GM12878 (cell line): ENCODE data around the gene SMIM5. TPM values are rescaled to one million over a fixed set of nuclear protein-coding genes. Genes with fewer than 3 reads are reported as not detected.

Experiments
- ATAC-seq: fragments of 200-7000 bp; cut with Tn5 transposase; 3 replicates; pipeline ENCODE4 v1.9.1; 2020; ENCODE audit warnings: mild to moderate bottlenecking, moderate library complexity
- BruUV-seq: library from RNA; stranded (reverse); fragments of 400-500 nt; replicated peaks from 2 replicates; lab custom pipeline; 2021; lab: Mats Ljungman, UMichigan
- CTCF ChIA-PET: fragments of 300-600 bp; sonication (Branson Sonifier 250); formaldehyde crosslinking; extraction: SDS; loops from one replicate; lab custom pipeline; 2021; ENCODE audit warnings: inconsistent platforms; lab: Yijun Ruan, JAX
- POLR2A ChIA-PET: fragments of 350-600 bp; formaldehyde crosslinking; extraction: SDS; loops from one replicate; lab custom pipeline; 2021; ENCODE audit warnings: inconsistent platforms; lab: Charles Lee
- RAD21 ChIA-PET: fragments of 300-600 bp; sonication (Branson Sonifier 250); formaldehyde crosslinking; loops from one replicate; lab custom pipeline; 2023; ENCODE audit warnings: antibody characterized with exemption; ENCODE audit not compliant: unreplicated experiment; lab: Charles Lee
- SMC1A ChIA-PET: fragments of 300-600 bp; sonication (Branson Sonifier 250); formaldehyde crosslinking; loops from one replicate; lab custom pipeline; 2023; ENCODE audit not compliant: unreplicated experiment, uncharacterized antibody; lab: Charles Lee
- DNase-seq: peaks from one replicate; pipeline ENCODE4 v3.0.0-alpha.2; 2011; ENCODE audit warnings: low read depth, low spot score
- FAIRE-seq: peaks from 3 replicates; lab custom pipeline; 2011; peaks lifted over from hg19 to GRCh38; lab: Jason Lieb, UNC
- H2AFZ ChIP-seq: 2 replicates; pipeline ENCODE4 v1.6.0; 2011; ENCODE audit warnings: low read depth, low read length, control low read depth; ENCODE audit not compliant: control insufficient read depth
- H3K27ac ChIP-seq: 2 replicates; pipeline ENCODE4 v1.5.1; 2011; ENCODE audit warnings: control low read depth; ENCODE audit not compliant: control insufficient read depth, insufficient read depth
- H3K27me3 ChIP-seq, 2 experiments: replicated peaks in 1 of 2; 2 replicates each; pipeline versions ENCODE4 v1.6.0 to v1.6.1; 2011; ENCODE audit warnings: low read length in 1 of 2; ENCODE audit not compliant: control insufficient read depth in 2 of 2, insufficient read depth in 2 of 2
- H3K36me3 ChIP-seq, 2 experiments: 2 replicates each; pipeline ENCODE4 v1.5.1; 2011; ENCODE audit warnings: low read length in 1 of 2; ENCODE audit not compliant: control insufficient read depth in 2 of 2, insufficient read depth in 2 of 2
- H3K4me1 ChIP-seq: 2 replicates; pipeline ENCODE4 v1.6.1; 2011; ENCODE audit warnings: mild to moderate bottlenecking, low read length, moderate library complexity, mixed read lengths; ENCODE audit not compliant: control insufficient read depth, insufficient read depth
- H3K4me2 ChIP-seq: 2 replicates; pipeline ENCODE4 v1.6.0; 2011; ENCODE audit warnings: control low read depth; ENCODE audit not compliant: control insufficient read depth, insufficient read depth
- H3K4me3 ChIP-seq: fragments of 200-600 bp; sonication (generic); 2 replicates; pipeline ENCODE4 v1.5.1; 2016
- H3K79me2 ChIP-seq: 2 replicates; pipeline ENCODE4 v1.6.0; 2011; ENCODE audit warnings: low read length; ENCODE audit not compliant: control insufficient read depth, insufficient read depth
- H3K9ac ChIP-seq: 2 replicates; pipeline ENCODE4 v1.8.0; 2011; ENCODE audit warnings: low read length, control low read depth, mixed read lengths; ENCODE audit not compliant: control insufficient read depth, insufficient read depth
- H3K9me3 ChIP-seq: replicated peaks from 3 replicates; pipeline ENCODE4 v1.5.1; 2011; ENCODE audit warnings: mild to moderate bottlenecking, low read length; ENCODE audit not compliant: control insufficient read depth, insufficient read depth
- H4K20me1 ChIP-seq: 2 replicates; pipeline ENCODE4 v1.6.0; 2011; ENCODE audit not compliant: control insufficient read depth, insufficient read depth
- ASH2L ChIP-seq: fragments of 300-600, 200-600 bp; sonication (generic); IDR thresholded peaks from 2 replicates; pipeline ENCODE4 v1.6.1; 2017; ENCODE audit warnings: low read depth, mild to moderate bottlenecking, borderline replicate concordance
- IKZF2 ChIP-seq, 2 experiments: fragments of 450-650 bp; IDR thresholded peaks; 2 replicates each; pipeline ENCODE4 v1.6.1; 2017; ENCODE audit warnings: mild to moderate bottlenecking in 2 of 2, moderate library complexity in 2 of 2
- IRF4 ChIP-seq: IDR thresholded peaks from 2 replicates; pipeline ENCODE4 v1.6.1; 2011; ENCODE audit warnings: low read depth, low read length
- MYC ChIP-seq: IDR thresholded peaks from 2 replicates; pipeline ENCODE4 v1.6.1; 2011; ENCODE audit warnings: mild to moderate bottlenecking, low read length, moderate library complexity, inconsistent platforms; ENCODE audit not compliant: insufficient read depth, insufficient replicate concordance, insufficient read length, severe bottlenecking
- NR2F1 ChIP-seq: fragments of 450-650 bp; conservative IDR thresholded peaks from 2 replicates; pipeline ENCODE4 v1.6.1; 2017; ENCODE audit warnings: mild to moderate bottlenecking
- PML ChIP-seq: IDR thresholded peaks from 2 replicates; pipeline ENCODE4 v1.6.1; 2012; ENCODE audit warnings: low read length, inconsistent platforms
- SPI1 ChIP-seq: IDR thresholded peaks from 2 replicates; pipeline ENCODE4 v1.6.1; 2011; ENCODE audit warnings: low read depth, mild to moderate bottlenecking, low read length, moderate library complexity, borderline replicate concordance; ENCODE audit not compliant: insufficient read depth
- TCF7 ChIP-seq: IDR thresholded peaks from 2 replicates; pipeline ENCODE4 v1.6.1; 2014; ENCODE audit warnings: antibody characterized with exemption, borderline replicate concordance
- ZNF217 ChIP-seq: fragments of 450-650 bp; IDR thresholded peaks from 2 replicates; pipeline ENCODE4 v1.6.1; 2017; ENCODE audit warnings: antibody characterized with exemption, mild to moderate bottlenecking
- ZNF24 ChIP-seq: fragments of 450-650 bp; IDR thresholded peaks from 2 replicates; pipeline ENCODE4 v1.6.1; 2017; ENCODE audit warnings: antibody characterized with exemption, mild to moderate bottlenecking
- WGBS: methylation state at CpG from one replicate; pipeline ENCODE4 v1.1.6; 2016; ENCODE audit warnings: low lambda C conversion rate; ENCODE audit not compliant: insufficient replicate concordance, insufficient coverage; ENCODE audit errors: missing lambda C conversion rate; 5-methylcytosine and 5-hydroxymethylcytosine counted together
- in situ Hi-C: fragments of 300-500 bp; cut with MboI; formaldehyde crosslinking; loops from 9 replicates; pipeline ENCODE4 v1.14.3; 2018; ENCODE audit warnings: mixed read lengths
- intact Hi-C: fragments of 100-400 bp; cut with micrococcal nuclease; formaldehyde crosslinking; loops from one replicate; pipeline ENCODE4 v1.14.2; 2022; ENCODE audit not compliant: unreplicated experiment
- polyA plus RNA-seq, 11 experiments: library from polyadenylated mRNA; depleted of rRNA in 4 of 11; unstranded in 6 of 11; stranded (reverse) in 5 of 11; fragments of >200 nt; fragmentation: Nextera tagmentation in 4 of 11; fragmentation: Illumina TruSeq in 1 of 11; extraction: Ambion mirVana in 4 of 11; extraction: Trizol in 1 of 11; gene quantifications; 1 replicate in 1 of 11; 2 replicates in 10 of 11; pipeline versions ENCODE4 v1.2.1 to v1.2.3, GENCODE V29; 2011 to 2016; ENCODE audit warnings: inconsistent platforms in 2 of 11, missing spikeins in 2 of 11, low read depth in 1 of 11
- total RNA-seq, 4 experiments: library from RNA; depleted of rRNA in 3 of 4; stranded (reverse); fragments of >200 nt in 3 of 4; fragmentation: Illumina TruSeq in 1 of 4; extraction: Trizol in 1 of 4; gene quantifications; 2 replicates each; pipeline versions ENCODE4 v1.2.1 to v1.2.3, GENCODE V29; 2013 to 2021
- TF ChIP-seq, protein P1 (sequence below), 3 experiments: IDR thresholded peaks in 2 of 3; conservative IDR thresholded peaks in 1 of 3; 2 replicates each; pipeline ENCODE4 v1.5.1; 2011; ENCODE audit warnings: low read depth in 3 of 3, low read length in 3 of 3, mild to moderate bottlenecking in 3 of 3, control low read depth in 2 of 3, moderate library complexity in 2 of 3, inconsistent platforms in 1 of 3, mixed read lengths in 1 of 3; ENCODE audit not compliant: control insufficient read depth in 2 of 3, insufficient read depth in 1 of 3; ENCODE audit errors: extremely low read depth in 1 of 3
- TF ChIP-seq, protein P2 (sequence below): fragments of 450-650 bp; IDR thresholded peaks from 2 replicates; pipeline ENCODE4 v1.6.1; 2018; ENCODE audit warnings: borderline replicate concordance, mild to moderate bottlenecking; ENCODE audit not compliant: partially characterized antibody
- TF ChIP-seq, protein P3 (sequence below): fragments of 450-650 bp; formaldehyde crosslinking; IDR thresholded peaks from 2 replicates; pipeline ENCODE4 v1.4.0; 2020; ENCODE audit warnings: mild to moderate bottlenecking, moderate library complexity

The SMIM5 gene
- total and polyA plus RNA-seq, 10 of the 15 experiments (the other 5 are each of a cell fraction or from before 2014, with no cell fraction given) = 0.08 to 0.11 TPM; not detected in 8

DNA sequence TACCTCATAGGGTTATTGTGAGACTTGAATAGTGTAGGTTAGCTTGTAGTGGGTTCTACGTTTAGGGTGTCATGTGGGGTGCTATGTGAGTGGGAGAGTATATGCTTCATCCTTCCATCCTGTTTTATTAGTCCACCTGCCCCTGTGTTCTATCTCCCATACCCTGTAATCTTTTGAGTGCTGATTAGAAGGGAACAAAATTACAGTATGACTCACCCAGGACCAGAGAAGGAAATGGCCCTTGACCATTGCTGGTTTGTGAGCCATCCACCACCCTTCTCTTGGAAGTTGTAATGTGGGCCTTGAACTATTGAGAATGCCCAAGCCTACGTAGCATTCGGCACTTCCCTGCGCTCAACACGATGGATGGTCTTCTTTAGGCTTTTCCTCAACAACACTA lies 51.0 kb downstream of the SMIM5 start:
- FAIRE-seq (no peak), ATAC-seq (no peak), DNase-seq (no peak)
- TF ChIP-seq TCF7 (no peak), PML (no peak), SPI1 (no peak), ZNF24 (no peak), NR2F1 (no peak), ZNF217 (no peak), IRF4 (no peak), ASH2L (no peak), IKZF2 (IDR thresholded peaks at IDR 0.05) (no peak), MYC (no peak)
- TF ChIP-seq, protein P1, sequence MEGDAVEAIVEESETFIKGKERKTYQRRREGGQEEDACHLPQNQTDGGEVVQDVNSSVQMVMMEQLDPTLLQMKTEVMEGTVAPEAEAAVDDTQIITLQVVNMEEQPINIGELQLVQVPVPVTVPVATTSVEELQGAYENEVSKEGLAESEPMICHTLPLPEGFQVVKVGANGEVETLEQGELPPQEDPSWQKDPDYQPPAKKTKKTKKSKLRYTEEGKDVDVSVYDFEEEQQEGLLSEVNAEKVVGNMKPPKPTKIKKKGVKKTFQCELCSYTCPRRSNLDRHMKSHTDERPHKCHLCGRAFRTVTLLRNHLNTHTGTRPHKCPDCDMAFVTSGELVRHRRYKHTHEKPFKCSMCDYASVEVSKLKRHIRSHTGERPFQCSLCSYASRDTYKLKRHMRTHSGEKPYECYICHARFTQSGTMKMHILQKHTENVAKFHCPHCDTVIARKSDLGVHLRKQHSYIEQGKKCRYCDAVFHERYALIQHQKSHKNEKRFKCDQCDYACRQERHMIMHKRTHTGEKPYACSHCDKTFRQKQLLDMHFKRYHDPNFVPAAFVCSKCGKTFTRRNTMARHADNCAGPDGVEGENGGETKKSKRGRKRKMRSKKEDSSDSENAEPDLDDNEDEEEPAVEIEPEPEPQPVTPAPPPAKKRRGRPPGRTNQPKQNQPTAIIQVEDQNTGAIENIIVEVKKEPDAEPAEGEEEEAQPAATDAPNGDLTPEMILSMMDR (IDR thresholded peaks at IDR 0.05 in 2 of 3, conservative IDR thresholded peaks at IDR 0.05 in 1 of 3; ENCODE audit: control insufficient read depth in 2 of 3, extremely low read depth in 1 of 3, insufficient read depth in 1 of 3, low read depth in 3 of 3, low read length in 3 of 3) = no peak
- TF ChIP-seq, protein P2, sequence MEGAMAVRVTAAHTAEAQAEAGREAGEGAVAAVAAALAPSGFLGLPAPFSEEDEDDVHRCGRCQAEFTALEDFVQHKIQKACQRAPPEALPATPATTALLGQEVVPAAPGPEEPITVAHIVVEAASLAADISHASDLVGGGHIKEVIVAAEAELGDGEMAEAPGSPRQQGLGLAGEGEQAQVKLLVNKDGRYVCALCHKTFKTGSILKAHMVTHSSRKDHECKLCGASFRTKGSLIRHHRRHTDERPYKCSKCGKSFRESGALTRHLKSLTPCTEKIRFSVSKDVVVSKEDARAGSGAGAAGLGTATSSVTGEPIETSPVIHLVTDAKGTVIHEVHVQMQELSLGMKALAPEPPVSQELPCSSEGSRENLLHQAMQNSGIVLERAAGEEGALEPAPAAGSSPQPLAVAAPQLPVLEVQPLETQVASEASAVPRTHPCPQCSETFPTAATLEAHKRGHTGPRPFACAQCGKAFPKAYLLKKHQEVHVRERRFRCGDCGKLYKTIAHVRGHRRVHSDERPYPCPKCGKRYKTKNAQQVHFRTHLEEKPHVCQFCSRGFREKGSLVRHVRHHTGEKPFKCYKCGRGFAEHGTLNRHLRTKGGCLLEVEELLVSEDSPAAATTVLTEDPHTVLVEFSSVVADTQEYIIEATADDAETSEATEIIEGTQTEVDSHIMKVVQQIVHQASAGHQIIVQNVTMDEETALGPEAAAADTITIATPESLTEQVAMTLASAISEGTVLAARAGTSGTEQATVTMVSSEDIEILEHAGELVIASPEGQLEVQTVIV = no peak
- TF ChIP-seq, protein P3, sequence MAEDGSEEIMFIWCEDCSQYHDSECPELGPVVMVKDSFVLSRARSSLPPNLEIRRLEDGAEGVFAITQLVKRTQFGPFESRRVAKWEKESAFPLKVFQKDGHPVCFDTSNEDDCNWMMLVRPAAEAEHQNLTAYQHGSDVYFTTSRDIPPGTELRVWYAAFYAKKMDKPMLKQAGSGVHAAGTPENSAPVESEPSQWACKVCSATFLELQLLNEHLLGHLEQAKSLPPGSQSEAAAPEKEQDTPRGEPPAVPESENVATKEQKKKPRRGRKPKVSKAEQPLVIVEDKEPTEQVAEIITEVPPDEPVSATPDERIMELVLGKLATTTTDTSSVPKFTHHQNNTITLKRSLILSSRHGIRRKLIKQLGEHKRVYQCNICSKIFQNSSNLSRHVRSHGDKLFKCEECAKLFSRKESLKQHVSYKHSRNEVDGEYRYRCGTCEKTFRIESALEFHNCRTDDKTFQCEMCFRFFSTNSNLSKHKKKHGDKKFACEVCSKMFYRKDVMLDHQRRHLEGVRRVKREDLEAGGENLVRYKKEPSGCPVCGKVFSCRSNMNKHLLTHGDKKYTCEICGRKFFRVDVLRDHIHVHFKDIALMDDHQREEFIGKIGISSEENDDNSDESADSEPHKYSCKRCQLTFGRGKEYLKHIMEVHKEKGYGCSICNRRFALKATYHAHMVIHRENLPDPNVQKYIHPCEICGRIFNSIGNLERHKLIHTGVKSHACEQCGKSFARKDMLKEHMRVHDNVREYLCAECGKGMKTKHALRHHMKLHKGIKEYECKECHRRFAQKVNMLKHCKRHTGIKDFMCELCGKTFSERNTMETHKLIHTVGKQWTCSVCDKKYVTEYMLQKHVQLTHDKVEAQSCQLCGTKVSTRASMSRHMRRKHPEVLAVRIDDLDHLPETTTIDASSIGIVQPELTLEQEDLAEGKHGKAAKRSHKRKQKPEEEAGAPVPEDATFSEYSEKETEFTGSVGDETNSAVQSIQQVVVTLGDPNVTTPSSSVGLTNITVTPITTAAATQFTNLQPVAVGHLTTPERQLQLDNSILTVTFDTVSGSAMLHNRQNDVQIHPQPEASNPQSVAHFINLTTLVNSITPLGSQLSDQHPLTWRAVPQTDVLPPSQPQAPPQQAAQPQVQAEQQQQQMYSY (CRISPR knock-in tag) = no peak
- peaks cover 4 to 20% of the 10 kb centered on the region in 2 experiments; a peak in 3 of 4 replicates for H3K36me3 ChIP-seq
- POLR2A ChIA-PET = interaction anchor here (0.7 kb wide), 1 partner anchor 99 kb away, joined by 4 read pairs; no protein-coding TSS in a partner anchor
- H3K9me3 ChIP-seq = no peaks in the 10 kb centered on the region; the same call in 2 of the 3 replicates
- no peak overlapping the region for H2AFZ ChIP-seq
- in situ Hi-C loops (no loop called here), intact Hi-C loops (no loop called here)
- CTCF ChIA-PET = interaction anchor here (0.9 to 13.2 kb wide), 6 partner anchors 9 to 69 kb away, joined by 3 to 134 read pairs (median 14); partner anchors contain the start of gene SMIM5
- H4K20me1 ChIP-seq = no peaks in the 10 kb centered on the region
- H3K4me1 ChIP-seq = peaks cover 38% of the 10 kb centered on the region
- H3K27me3 ChIP-seq = no peaks in the 10 kb centered on the region
- SMC1A ChIA-PET = interaction anchor here (0.5 to 2.1 kb wide), 2 partner anchors 10 to 128 kb away, joined by 3 to 7 read pairs; no protein-coding TSS in a partner anchor
- RAD21 ChIA-PET = interaction anchor here (1.3 kb wide), 1 partner anchor 9 kb away, joined by 4 read pairs; no protein-coding TSS in a partner anchor
- no TSS peak for BruUV-seq
- no peak overlapping the region for H3K4me3 ChIP-seq
- H3K27ac ChIP-seq = no peak overlapping the region
- 92% methylated on average over 5 of the region's 5 CpGs for WGBS
- peaks cover 39% of the 10 kb centered on the region for H3K79me2 ChIP-seq
- no peak overlapping the region for H3K4me2 ChIP-seq
- no peak overlapping the region for H3K9ac ChIP-seq
